Lung microvascular endothelial cell (primary cell): Measurements from ENCODE around the gene APOO. TPM values are rescaled to one million over a fixed set of nuclear protein-coding genes. Genes with fewer than 3 reads are reported as not detected.

Source experiments
- DNase-seq, 2 donors: peaks; one replicate each; pipeline versions ENCODE4 v3.0.0 to v3.0.0-alpha.2; 2010; ENCODE audit warnings: low read depth in 2 of 2
- total RNA-seq: library from RNA; depleted of rRNA; stranded (reverse); fragments of >200 nt; gene quantifications from 2 replicates; pipeline ENCODE4 v1.2.1, GENCODE V29; 2014

APOO gene
- total RNA-seq, 1 donor from 2014 or later = 4.6 TPM

- DNase-seq = no peak
These were observed 87.4 kb downstream of the APOO start for GRCh38 chrX:23820235-23820782.

- DNase-seq = peak in 1 of 2 donors; percentile 36
These were observed 88.1 kb downstream of the APOO start for GRCh38 chrX:23819385-23820234.

- DNase-seq = no peak
These were observed 89.8 kb downstream of the APOO start for GRCh38 chrX:23817979-23818336.

- no peak for DNase-seq
These were observed 91.6 kb downstream of the APOO start for GRCh38 chrX:23816179-23816578.

GRCh38 chrX:23815376-23815775 lies 92.4 kb downstream of the APOO start:
- DNase-seq = no peak

- no peak for DNase-seq
These were observed 93.9 kb downstream of the APOO start for GRCh38 chrX:23813808-23814207.

- DNase-seq = no peak
These were observed 96.1 kb downstream of the APOO start for GRCh38 chrX:23811656-23812055.

GRCh38 chrX:23811108-23811651 lies 96.6 kb downstream of the APOO start:
- DNase-seq = peak; percentile 59 to 73

GRCh38 chrX:23810279-23810678 lies 97.5 kb downstream of the APOO start:
- no peak for DNase-seq

GRCh38 chrX:23805389-23805788 lies 102.3 kb downstream of the APOO start:
- no peak for DNase-seq

GRCh38 chrX:23804578-23804977 lies 103.2 kb downstream of the APOO start:
- no peak for DNase-seq

- DNase-seq = peak; percentile 28 to 64
These were observed 103.8 kb downstream of the APOO start for GRCh38 chrX:23803931-23804381.

- peak; percentile 43 to 64 for DNase-seq
These were observed 105.3 kb downstream of the APOO start for GRCh38 chrX:23802431-23802830.

- DNase-seq = no peak
These were observed 108.2 kb downstream of the APOO start for GRCh38 chrX:23799469-23800065.

- DNase-seq = no peak
These were observed 110.2 kb downstream of the APOO start for GRCh38 chrX:23797371-23798128.

GRCh38 chrX:23795221-23795620 lies 112.5 kb downstream of the APOO start:
- no peak for DNase-seq

GRCh38 chrX:23792861-23793553 lies 114.7 kb downstream of the APOO start:
- DNase-seq = peak in 1 of 2 donors; percentile 34

- no peak for DNase-seq
These were observed 117.6 kb downstream of the APOO start for GRCh38 chrX:23790155-23790497.

GRCh38 chrX:23789386-23790154 lies 118.2 kb downstream of the APOO start:
- DNase-seq = no peak

GRCh38 chrX:23788946-23789345 lies 118.8 kb downstream of the APOO start:
- DNase-seq = no peak
